ENCODE measurements around the gene RERG. TPM values are rescaled to one million over a fixed set of nuclear protein-coding genes. Genes with fewer than 3 reads are reported as not detected.

The RERG gene
- total RNA-seq, 1 experiment from 2014 or later = not detected

GRCh38 chr12:15118955-15119354 is 102.3 kb downstream of the RERG start:
- ChIA-PET POLR2A (no interaction called here), CTCF (no interaction called here)
- BruUV-seq (replicated peaks) = no TSS peak
- Mint-ChIP-seq H3K27ac (ENCODE audit: unreplicated experiment) (no peak overlapping the region), H3K4me3 (ENCODE audit: unreplicated experiment) (no peak overlapping the region), H3K9me3 (ENCODE audit: unreplicated experiment) (no peaks in the 10 kb centered on the region), H3K4me1 (ENCODE audit: low read depth, unreplicated experiment) (no peaks in the 10 kb centered on the region), H3K27me3 (ENCODE audit: insufficient read depth, unreplicated experiment) (peaks cover 11% of the 10 kb centered on the region), H3K36me3 (ENCODE audit: insufficient read depth, unreplicated experiment) (no peaks in the 10 kb centered on the region)
- TF ChIP-seq, protein P1, sequence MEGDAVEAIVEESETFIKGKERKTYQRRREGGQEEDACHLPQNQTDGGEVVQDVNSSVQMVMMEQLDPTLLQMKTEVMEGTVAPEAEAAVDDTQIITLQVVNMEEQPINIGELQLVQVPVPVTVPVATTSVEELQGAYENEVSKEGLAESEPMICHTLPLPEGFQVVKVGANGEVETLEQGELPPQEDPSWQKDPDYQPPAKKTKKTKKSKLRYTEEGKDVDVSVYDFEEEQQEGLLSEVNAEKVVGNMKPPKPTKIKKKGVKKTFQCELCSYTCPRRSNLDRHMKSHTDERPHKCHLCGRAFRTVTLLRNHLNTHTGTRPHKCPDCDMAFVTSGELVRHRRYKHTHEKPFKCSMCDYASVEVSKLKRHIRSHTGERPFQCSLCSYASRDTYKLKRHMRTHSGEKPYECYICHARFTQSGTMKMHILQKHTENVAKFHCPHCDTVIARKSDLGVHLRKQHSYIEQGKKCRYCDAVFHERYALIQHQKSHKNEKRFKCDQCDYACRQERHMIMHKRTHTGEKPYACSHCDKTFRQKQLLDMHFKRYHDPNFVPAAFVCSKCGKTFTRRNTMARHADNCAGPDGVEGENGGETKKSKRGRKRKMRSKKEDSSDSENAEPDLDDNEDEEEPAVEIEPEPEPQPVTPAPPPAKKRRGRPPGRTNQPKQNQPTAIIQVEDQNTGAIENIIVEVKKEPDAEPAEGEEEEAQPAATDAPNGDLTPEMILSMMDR (IDR thresholded peaks at IDR 0.05; ENCODE audit: insufficient read depth in 1 of 2, low read depth in 1 of 2, low read length in 1 of 2, severe bottlenecking in 1 of 2, unreplicated experiment in 1 of 2) = no peak
- no peak for DNase-seq
- no peak overlapping the region for H3K4me3 ChIP-seq (ENCODE audit: low read depth, low read length)
- H3K36me3 ChIP-seq (ENCODE audit: control insufficient read depth, insufficient read depth, low read length) = no peaks in the 10 kb centered on the region
- no peaks in the 10 kb centered on the region for H3K9me3 ChIP-seq
- no peaks in the 10 kb centered on the region for H3K4me1 ChIP-seq
- H3K27me3 ChIP-seq (replicated peaks; ENCODE audit: control insufficient read depth, insufficient read depth, low read length) = no peaks in the 10 kb centered on the region
- intact Hi-C loops (cut with micrococcal nuclease; ENCODE audit: unreplicated experiment) = no loop called here

DNA sequence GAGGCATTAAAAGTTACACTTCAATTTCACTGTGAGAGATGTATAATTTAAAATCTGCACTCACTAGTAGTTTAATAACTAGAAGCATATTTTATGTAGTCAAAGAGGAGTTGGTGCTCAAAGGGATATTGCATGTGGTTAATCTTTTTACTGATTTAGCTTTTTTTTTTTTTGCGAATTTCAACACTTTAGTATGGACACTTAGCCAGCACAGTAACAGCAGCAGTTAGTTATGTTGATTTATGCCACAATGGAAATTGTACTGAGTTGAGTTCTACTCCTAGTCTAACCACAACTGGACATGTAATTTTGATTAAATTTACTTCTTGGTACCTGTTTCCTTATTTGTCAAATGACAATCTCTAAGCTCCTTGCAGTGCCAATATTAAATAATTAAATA is 104.2 kb downstream of the RERG start:
- CTCF ChIA-PET = no interaction called here
- Histone ChIP-seq H3K9me3 (no peaks in the 10 kb centered on the region), H3K4me1 (no peaks in the 10 kb centered on the region), H3K36me3 (ENCODE audit: control insufficient read depth, insufficient read depth, low read length) (no peaks in the 10 kb centered on the region), H3K27me3 (replicated peaks; ENCODE audit: control insufficient read depth, insufficient read depth, low read length) (no peaks in the 10 kb centered on the region), H3K4me3 (ENCODE audit: low read depth, low read length) (no peak overlapping the region)
- Mint-ChIP-seq H3K9me3 (ENCODE audit: unreplicated experiment) (no peaks in the 10 kb centered on the region), H3K4me3 (ENCODE audit: unreplicated experiment) (no peak overlapping the region), H3K27me3 (ENCODE audit: insufficient read depth, unreplicated experiment) (peaks cover 22% of the 10 kb centered on the region), H3K36me3 (ENCODE audit: insufficient read depth, unreplicated experiment) (no peaks in the 10 kb centered on the region), H3K27ac (ENCODE audit: unreplicated experiment) (no peak overlapping the region), H3K4me1 (ENCODE audit: low read depth, unreplicated experiment) (no peaks in the 10 kb centered on the region)
- TF ChIP-seq, protein P1 (IDR thresholded peaks at IDR 0.05; ENCODE audit: insufficient read depth in 1 of 2, low read depth in 1 of 2, low read length in 1 of 2, severe bottlenecking in 1 of 2, unreplicated experiment in 1 of 2) = no peak
- POLR2A ChIA-PET = no interaction called here
- intact Hi-C loops (cut with micrococcal nuclease; ENCODE audit: unreplicated experiment) = no loop called here
- DNase-seq = no peak
- BruUV-seq (replicated peaks) = no TSS peak

DNA sequence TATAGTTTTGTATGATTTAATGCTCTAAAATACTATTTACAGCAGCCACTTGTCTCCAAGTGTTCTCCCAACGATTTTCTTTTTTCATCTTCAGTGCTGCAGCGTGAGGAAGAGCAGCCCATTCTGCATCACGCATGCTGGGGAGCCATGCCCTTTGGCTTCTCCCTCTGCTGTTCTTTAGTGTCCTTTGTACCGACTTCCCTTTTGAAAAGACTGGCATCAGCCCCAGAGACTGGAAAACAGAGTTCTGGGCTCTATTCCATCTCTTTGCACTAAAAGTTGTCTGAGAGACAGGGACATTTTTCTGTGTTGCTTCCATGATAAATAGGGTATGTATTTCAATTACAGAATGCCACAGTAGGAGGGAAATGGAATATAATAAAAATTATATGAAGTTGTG is 105.1 kb downstream of the RERG start:
- Histone ChIP-seq H3K27me3 (replicated peaks; ENCODE audit: control insufficient read depth, insufficient read depth, low read length) (no peaks in the 10 kb centered on the region), H3K36me3 (ENCODE audit: control insufficient read depth, insufficient read depth, low read length) (no peaks in the 10 kb centered on the region), H3K9me3 (no peaks in the 10 kb centered on the region), H3K4me3 (ENCODE audit: low read depth, low read length) (no peak overlapping the region), H3K4me1 (no peaks in the 10 kb centered on the region)
- CTCF ChIA-PET = no interaction called here
- no peak for DNase-seq
- intact Hi-C loops (cut with micrococcal nuclease; ENCODE audit: unreplicated experiment) = no loop called here
- Mint-ChIP-seq H3K36me3 (ENCODE audit: insufficient read depth, unreplicated experiment) (no peaks in the 10 kb centered on the region), H3K4me1 (ENCODE audit: low read depth, unreplicated experiment) (no peaks in the 10 kb centered on the region), H3K9me3 (ENCODE audit: unreplicated experiment) (no peaks in the 10 kb centered on the region), H3K27ac (ENCODE audit: unreplicated experiment) (no peak overlapping the region), H3K27me3 (ENCODE audit: insufficient read depth, unreplicated experiment) (peaks cover 24% of the 10 kb centered on the region), H3K4me3 (ENCODE audit: unreplicated experiment) (no peak overlapping the region)
- POLR2A ChIA-PET = no interaction called here
- no TSS peak for BruUV-seq (replicated peaks)
- TF ChIP-seq, protein P1 (IDR thresholded peaks at IDR 0.05; ENCODE audit: insufficient read depth in 1 of 2, low read depth in 1 of 2, low read length in 1 of 2, severe bottlenecking in 1 of 2, unreplicated experiment in 1 of 2) = no peak

Measured in Caco-2 (cell line).